Stimulated activated CD4-positive, alpha-beta T cell treated with anti-CD3 and anti-CD28 coated beads, TNF-alpha, amount 100 ng/mL, for 24 hours (primary cell): Measurements from ENCODE around the gene CACUL1.

Source experiments
- DNase-seq, 3 experiments: peaks; one replicate each; pipeline ENCODE4 v3.0.0-alpha.2; 2020; ENCODE audit warnings: low read depth in 3 of 3

CACUL1 gene

DNA sequence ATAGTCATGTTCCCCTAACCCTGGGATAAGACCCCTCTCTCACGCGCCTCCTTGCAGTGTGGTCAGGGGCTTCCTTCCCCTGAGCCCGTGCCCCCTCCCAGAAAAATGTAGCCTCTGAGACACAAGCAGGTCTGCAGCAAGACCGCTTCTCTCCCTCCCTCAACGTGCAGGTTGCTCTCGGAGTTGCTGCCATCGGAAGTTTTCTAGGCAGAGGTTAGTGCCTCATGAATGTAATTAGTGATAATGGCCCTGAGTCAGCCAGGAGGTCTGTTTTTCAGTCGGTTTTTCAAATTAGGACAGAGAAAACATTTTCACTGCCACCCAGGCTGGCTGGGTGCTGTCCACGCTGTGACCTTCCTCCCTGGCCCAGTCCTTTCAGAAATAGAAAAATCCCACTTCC, 116.1 kb downstream of the CACUL1 start:
- no peak for DNase-seq

GRCh38 chr10:118635674-118636402, 118.9 kb downstream of the CACUL1 start:
- no peak for DNase-seq

GRCh38 chr10:118633786-118634185, 121.0 kb downstream of the CACUL1 start:
- DNase-seq = no peak

DNA sequence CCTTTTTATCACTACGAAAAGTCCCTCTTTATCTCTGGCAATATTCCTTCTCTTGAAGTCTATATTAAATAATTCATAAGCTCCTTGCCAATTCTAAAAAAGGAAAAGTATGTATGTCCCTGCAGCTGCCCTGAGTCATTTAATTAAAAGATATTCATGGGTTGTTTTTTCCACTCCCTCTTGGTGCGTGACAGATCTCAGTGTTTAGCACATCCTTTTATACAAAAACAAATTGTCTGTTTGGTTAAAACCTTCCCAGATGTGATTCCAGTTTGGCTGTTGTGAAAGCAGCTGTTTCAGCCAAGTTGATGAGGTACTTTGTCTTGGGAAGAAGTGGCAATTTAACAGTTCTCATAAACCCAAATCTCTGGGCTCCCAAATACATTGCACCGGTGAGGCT, 125.6 kb downstream of the CACUL1 start:
- no peak for DNase-seq

GRCh38 chr10:118628397-118628796, 126.4 kb downstream of the CACUL1 start:
- DNase-seq = no peak

GRCh38 chr10:118626953-118627352, 127.8 kb downstream of the CACUL1 start:
- no peak for DNase-seq
